ENCODE results near the gene RPP40.

Gene RPP40

DNA sequence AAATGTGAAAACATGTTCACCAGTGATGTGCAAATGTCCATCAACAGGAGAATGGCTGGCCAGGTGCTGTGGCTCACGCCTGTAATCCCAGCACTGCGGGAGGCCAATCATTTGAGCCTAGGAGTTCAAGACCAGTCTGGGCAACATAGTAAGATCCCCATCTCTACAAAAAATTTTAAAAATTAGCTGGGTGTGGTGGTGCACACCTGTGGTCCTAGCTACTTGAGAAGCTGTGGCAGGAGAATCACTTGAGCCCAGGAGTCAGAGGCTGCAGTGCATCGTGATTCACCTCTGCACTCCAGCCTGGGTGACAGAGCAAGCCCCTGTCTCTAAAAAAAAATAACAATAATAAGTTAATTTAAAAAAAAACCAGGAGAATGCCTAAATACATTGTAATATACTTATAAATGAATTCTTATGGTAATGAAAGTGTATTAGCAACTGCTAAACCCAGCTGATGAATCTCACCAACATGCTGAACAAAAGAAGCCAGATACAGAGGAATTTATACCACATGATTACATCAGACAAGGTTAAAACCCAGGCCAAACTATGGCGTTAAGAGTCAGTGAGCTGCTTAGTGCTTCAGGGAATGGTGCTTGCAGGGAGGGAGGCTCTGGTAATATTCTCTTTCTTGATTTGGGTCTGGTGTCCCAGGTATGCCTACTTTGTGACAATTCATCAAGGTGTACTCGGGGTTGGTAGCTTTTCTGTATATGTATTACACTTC, 36.4 kb downstream of the RPP40 start:
- DNase-seq, result no peak

DNA sequence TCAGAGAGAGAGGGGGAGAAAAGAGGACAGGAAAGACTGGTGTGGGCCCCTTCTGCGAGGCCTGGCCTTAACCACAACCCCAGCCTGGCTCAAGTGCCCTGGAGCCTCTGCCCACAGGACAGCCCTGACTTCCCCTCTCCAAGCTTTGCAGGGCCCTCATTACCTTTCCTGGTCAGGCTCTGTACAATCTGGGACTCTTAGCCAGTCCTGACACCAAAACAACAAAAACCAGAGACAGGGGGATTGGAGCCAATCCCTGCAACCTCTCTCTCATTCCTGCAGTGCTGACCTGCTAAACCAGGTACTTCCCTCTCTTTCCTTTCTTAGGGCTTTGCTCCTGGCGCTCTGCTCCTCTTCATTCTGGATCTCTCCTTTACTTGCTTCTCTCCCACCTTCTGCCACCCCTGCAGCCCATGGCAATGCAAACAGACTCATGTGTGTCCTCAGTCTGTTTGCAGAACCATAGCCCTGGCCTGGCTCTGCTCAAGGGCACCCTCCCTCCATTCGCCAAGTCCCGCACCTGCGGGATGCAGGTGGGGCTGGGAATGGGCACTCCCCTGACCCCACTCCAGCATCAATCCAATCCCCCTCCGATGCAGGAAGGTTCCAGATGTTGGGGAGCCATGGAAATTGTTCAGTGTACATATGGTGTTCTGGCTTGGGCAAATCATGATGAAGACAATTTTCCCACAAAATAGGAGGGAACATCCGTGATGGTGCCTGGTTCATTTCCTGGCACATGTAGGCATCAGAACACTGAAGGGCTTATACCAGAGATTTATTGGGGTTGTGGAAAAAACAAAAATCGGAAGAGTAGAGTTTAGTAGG, 38.1 kb downstream of the RPP40 start:
- no peak for DNase-seq

DNA sequence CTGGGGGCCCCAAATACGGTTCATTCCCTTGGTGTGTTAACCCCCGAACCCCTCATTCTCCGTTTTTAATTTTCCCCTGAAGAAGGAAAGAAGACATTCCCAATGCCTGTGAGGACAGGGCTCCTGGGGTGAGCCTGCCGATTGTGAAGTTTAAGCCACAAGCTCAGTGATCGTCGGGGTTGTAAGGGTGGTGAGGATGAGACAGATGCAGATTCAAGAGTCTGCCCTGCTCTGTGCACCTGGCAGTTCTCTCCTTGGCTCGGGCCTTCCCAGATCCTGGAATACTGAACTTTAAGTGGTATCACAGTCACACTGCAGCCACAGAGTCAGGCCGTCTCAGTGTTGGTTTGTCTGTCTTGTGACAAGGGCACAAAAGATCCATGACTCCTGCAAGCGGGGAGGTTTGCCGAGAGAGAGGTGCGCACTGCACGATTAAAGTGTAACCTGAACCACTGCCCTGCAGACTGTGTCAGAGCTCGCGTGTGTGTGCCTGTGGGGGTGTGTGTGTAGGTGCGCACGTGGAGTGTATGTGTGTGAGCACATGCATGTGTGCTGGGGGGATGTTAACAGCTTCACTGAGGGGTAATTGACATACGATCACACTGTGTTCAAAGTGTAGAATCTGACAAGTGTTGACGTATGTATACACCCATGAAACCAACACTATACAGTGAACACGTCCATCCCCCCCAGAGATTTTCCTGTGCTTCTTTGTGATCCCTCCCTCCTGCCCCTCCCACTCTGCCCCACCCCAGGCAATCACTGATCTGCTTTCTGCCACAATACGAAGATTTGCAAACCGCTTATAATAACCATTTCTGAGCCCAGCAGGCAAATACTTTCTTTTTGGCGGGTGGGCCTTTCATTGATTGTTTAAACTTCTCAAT, 38.9 kb downstream of the RPP40 start:
- DNase-seq, result no peak

DNA sequence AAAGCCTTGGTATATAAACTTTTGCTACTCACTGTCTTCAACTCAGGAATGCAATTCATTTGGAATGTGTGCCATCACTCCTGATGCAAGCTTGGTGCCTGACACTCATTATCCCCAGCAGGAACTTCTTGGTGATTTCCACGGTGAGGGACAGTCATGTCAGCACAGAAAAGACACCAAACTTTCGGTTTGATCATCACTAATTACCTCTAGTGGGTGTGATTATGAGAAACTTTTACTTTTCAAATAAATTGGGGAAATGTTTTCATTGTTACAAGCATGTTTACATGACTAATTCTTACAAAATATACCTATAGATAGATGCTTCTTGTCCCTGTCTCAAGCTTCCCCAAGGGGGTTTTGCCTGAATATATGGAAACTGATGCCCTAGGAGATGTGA, 40.9 kb downstream of the RPP40 start:
- DNase-seq, result no peak

DNA sequence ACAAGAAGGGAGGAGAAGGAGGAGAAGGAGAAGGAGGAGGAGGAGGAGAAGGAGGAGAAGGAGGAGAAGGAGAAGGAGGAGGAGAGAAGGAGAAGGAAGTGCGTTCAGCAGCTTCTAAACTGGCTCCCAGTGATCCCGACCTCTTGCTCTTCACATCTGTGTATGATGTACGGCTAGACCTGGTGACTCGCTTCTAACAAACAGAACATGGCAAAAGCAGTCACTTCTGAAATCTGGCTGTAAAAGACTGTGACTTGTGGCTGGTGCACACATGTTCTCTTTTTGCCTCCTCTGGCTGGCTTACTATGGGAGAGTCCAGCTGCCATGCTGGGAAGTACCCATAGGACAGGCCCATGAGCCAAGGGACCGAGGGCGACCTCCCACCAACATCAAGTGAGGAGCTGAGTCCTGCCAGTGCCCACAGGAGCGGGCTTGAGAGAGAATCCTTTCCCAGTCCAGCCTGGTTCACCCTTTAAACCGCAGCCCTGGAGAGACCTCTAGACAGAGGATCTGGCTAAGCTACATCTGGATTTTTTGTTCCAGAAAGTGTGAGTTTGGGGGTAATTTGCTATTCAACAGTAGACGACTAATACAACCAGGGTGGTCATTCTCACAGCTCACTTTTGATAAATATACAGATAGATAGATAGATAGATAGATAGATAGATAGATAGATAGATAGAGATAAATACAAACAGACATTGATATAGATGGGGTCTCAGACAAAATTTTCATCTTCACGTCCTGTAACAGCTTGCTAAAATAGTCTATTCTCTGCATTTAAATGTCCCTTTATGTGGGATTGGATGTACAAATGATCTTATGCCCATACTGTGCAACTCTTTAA, 42.3 kb downstream of the RPP40 start:
- no peak for DNase-seq

DNA sequence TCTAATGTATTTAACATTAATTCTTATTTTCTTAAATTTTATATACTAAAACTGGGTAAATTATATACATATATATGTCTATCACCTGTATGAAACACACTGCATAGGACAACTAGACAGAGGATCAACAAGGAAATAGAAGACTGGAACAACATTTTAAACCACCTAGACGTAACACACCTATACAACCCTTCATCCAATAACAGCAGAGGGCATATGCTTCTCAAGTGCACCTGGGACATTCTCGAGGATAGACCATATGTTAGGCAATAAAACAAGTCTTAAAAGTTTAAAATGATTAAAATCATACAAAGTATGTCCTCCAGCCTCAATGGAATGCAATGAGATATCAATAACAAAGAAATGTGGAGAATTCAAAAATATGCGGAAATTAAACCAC, 45.2 kb downstream of the RPP40 start:
- DNase-seq, result no peak

DNA sequence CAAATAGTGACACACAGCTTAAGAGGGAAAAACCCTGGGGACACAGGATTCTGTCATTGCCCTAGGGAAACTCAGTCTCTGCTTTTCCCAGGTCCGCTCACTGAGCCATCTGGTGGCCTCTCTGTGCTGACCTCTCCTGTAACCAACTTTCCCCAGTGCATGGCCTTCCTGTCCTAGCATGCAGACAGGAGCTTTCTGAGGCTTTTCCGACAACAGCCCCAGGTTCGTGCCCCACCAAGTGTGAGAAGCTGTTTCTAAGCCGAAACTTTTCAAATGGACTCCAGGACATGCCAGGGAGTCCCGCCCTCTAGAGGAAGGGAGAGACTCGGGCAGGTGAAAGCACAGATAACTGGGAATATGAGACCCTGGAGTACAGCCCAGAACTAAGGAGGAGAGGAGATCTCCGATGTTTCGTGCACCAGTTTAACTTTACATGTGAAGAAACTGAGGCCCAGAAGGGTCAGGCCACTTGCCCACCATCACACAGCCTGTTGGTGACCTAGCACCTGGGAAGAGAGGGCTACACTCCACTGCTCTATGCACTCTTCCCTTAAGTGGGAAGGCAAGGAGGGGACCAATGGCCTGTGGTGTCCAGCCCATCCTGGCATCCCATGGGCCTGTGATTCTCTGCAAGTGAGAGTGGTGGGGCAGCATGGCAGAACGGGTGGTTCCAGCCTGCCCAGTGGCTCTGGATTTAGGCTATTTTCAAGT, 46.2 kb downstream of the RPP40 start:
- DNase-seq, result no peak

DNA sequence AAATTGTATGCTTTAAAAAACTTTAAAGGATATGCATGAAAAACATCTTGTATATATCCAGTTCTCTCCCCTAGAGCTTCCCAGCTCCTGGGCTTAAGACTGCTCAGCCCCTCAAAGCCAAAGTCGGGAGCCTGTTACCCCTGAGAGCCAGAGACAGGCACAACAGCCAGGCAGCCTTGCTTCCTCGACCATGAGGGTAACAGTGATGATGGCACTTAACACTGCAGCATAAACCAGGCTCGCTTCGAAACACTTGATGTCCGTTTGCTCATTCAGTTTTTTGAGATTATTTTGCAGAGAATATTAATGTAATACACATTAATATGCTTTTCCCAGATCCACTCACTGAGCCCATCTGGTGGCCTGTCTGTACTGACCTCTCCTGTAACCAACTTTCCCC, 47.2 kb downstream of the RPP40 start:
- no peak for DNase-seq

DNA sequence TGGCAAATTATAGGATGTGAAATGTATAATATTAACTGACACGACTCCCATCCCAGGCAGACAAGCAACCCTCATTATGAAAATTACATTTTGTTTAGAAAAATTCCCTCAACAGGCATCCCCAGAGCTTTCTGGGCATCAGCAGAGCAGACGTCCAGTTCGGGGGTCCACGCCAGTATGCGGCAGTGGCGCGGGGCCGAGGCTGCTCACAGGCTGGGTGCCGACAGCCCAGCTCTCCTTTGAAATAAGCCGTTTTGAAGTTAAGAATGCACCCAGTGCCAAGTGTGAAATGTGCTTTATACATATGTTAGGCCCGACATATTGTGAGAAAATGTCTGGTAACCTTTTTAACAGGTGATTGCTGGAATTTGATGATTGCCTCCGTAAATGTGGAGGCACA, 50.4 kb downstream of the RPP40 start:
- DNase-seq, result no peak

DNA sequence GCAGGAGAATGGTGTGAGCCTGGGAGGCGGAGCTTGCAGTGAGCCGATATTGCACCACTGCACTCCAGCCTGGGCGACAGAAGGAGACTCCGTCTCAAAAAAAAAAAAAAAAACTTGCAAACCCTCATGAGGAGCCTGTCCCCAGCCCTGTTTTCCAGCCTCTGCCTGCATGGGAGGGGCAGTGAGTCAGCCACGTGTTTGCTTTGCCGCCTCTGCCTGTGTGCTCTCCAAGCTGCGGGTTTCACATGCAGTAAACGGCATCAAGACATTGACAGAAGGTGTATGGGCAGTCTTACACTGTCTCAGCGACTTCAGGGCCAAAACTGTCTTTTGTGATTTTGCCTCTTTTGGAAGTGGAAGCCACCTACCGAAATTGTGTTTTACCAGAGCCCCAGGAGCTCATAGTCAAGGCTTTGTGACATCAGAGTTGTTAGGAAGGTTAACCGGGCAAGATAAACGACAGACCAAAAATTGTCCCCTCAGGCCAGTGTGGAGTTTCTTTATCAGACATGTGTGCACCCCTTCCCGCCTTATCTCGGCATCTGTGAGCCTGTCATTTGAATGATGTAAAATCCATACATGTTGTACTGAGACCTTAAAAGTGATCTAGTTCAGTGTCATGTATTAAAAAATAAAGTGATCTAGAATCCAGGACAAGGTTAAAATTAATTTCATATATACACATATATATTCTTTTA, 52.9 kb downstream of the RPP40 start:
- DNase-seq, result no peak

DNA sequence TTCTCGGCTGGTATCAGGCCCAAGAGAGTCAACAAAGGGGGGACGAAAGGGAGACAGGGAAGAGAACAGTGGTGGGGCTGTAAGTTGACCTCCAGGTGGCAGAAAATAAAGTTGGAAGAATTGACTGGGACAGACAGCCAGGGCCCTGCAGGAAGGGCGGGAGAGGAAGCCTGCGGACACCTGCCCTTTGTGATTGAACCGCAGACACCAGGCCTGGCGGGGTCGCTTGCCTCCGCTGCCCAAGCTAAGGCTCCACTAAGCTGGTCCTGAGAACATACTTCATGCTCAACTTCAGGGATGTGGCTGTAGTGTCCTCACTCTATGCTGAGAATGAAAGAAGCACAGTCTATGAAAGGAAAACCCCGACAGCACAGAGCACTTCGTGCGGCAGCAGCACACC, 53.8 kb downstream of the RPP40 start:
- no peak for DNase-seq

DNA sequence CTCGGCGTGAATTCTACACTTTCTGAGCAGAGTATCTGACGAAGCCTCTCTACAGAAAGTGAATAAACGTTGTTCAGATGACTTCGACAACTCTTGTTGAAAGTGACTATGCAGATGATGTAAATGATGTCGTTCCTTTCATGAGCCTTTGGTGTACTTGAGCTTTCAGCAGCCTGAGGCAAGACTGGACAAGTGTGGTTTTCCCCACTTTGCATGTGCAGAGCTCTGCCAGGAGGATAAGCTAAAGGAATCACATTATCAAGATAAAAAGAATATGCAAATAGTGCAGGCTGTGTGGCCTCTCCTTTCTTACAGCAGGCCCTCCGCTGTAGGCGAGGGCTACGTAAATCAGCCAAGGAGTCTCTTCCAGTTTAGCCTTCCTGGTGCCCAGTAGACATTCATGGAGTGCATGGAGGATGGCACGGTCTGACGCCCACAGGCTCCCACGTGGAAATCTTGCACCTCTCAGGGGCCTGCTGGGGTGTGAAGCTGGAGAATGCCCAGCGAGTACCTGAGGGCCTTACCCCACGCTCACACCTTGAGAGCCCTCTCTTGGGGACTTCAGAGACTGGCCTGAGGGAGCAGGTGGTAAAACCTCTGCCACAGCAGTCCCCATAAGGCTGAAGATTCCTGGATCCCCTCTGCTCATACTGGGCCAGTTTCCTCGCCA, 54.9 kb downstream of the RPP40 start:
- no peak for DNase-seq

DNA sequence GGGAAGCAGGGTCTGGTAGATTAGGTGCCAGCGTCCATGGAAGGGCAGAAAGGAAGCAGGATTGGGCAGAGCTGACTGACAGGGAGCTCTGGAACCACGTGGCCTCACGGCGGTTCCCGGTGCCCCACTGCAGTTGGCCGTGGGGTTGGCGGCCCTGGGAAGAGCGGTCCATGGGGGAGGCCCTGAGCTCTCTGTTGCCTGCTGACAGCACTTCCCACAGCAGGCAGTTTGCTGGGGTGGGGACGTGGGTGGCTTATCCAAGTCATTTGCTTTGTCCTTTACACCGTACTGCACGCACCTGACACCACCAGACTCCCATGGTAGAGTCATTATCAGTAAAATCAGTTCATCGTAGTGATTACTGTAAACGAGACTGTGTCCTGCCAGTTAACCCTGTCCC, 56.1 kb downstream of the RPP40 start:
- DNase-seq, result no peak

DNA sequence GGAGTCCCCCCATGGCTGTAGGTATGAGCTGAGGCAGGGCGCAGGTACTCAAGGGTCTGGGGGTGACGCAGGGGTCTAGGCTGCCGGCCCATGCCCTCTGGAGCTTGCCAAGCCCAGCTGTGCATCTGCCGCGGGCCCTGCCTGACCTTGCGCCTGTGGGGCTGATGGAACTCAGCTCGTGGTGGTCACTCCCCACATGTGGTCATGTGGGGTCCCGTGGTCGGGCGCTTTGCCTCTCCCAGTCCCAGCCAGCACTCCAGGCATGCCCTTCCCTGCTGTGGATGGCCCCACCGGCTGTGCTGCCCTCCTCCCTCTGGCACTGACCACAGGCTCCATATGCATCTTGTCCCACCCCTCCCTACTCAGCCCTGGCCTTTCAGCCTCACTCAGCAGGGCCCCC, 57.3 kb downstream of the RPP40 start:
- no peak for DNase-seq

Measured in CD4-positive, alpha-beta T cell treated with Interferon alpha-2 for 1 hour (primary cell).